T-cell (primary cell): Measurements from ENCODE around the gene MLH1. TPM values are rescaled to one million over a fixed set of nuclear protein-coding genes. Genes with fewer than 3 reads are reported as not detected.

Source experiments
- total RNA-seq, 35 experiments: library from RNA in 6 of 35; stranded (reverse) in 6 of 35; fragments of 120-200 nt in 1 of 35; gene quantifications; one replicate each; pipeline versions ENCODE4 v1.2.1 to v1.2.4 and lab custom pipeline; 2013 to 2026

The MLH1 gene
- total RNA-seq, 5 donors from 2014 or later (not counting 1 experiment from before 2014, with no cell fraction given): 24.7 to 32.4 (median 28.6) TPM

Other genes starting within 250 kb of the MLH1 start
- not detected for gene DCLK3, start 229.0 kb upstream of the MLH1 start, total RNA-seq
- gene TRANK1, start 48.5 kb upstream of the MLH1 start, total RNA-seq: 100 to 1,000 TPM in 3 of 5 donors, 10 to 100 TPM in 2; 96.0 to 160 (median 127) TPM
- gene EPM2AIP1, start 387 bp upstream of the MLH1 start, total RNA-seq: 10 to 100 TPM; 27.0 to 36.3 (median 29.3) TPM
- gene LRRFIP2, start 181.1 kb downstream of the MLH1 start, total RNA-seq: 10 to 100 TPM; 26.0 to 39.3 (median 32.9) TPM
- gene GOLGA4, start 249.8 kb downstream of the MLH1 start, total RNA-seq: 10 to 100 TPM; 48.8 to 57.2 (median 52.7) TPM